ENCODE data around the gene DHRSX.
"Not testable (repeated sequence)": the region's sequence is repeated elsewhere in the genome, so short reads cannot be mapped to it uniquely, and the experiment has no call there.

The DHRSX gene

DNA sequence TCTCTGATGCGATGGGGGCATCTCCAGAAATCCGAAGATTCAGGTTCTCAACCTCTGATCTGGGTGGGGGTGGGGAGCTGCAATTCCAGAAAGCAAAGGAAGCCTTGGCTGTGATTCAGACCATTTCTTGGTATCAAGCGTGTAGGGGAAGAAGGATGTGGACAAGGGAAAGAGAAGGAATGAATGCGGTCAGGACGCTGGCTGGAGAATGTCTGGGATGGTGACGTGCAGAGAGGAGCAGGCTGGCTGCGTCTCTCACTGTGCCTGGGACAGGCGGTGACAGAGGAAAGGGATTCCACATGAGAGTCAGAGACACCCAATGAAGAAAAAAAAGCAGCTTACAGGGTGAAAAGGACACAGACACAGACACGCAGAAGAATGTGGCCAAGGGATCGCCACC lies 37.3 kb downstream of the DHRSX start:
- H3K4me3 Mint-ChIP-seq; H3K27ac Mint-ChIP-seq; H3K27me3 Mint-ChIP-seq; H3K9me3 Mint-ChIP-seq (ENCODE audit: low read depth); H3K36me3 Mint-ChIP-seq; H3K4me1 Mint-ChIP-seq (ENCODE audit: low read depth): not testable (repeated sequence)

GRCh38 chrX:2462780-2463179 lies 38.0 kb downstream of the DHRSX start:
- H3K4me3 Mint-ChIP-seq, result no peak overlapping the region
- H3K36me3 Mint-ChIP-seq, result peaks cover 8% of the 10 kb centered on the region
- no peaks in the 10 kb centered on the region for H3K9me3 Mint-ChIP-seq (ENCODE audit: low read depth)
- no peaks in the 10 kb centered on the region for H3K27me3 Mint-ChIP-seq
- H3K27ac Mint-ChIP-seq, result no peak overlapping the region
- peaks cover 1% of the 10 kb centered on the region for H3K4me1 Mint-ChIP-seq (ENCODE audit: low read depth)

GRCh38 chrX:2462074-2462473 lies 38.7 kb downstream of the DHRSX start:
- Mint-ChIP-seq H3K27ac (no peak overlapping the region), H3K4me3 (no peak overlapping the region), H3K4me1 (ENCODE audit: low read depth) (peaks cover 1% of the 10 kb centered on the region), H3K36me3 (peaks cover 7% of the 10 kb centered on the region), H3K9me3 (ENCODE audit: low read depth) (no peaks in the 10 kb centered on the region), H3K27me3 (no peaks in the 10 kb centered on the region)

GRCh38 chrX:2461711-2462016 lies 39.1 kb downstream of the DHRSX start:
- H3K27ac Mint-ChIP-seq, result no peak overlapping the region

GRCh38 chrX:2460821-2461710 lies 39.7 kb downstream of the DHRSX start:
- not testable (repeated sequence) for H3K4me3 Mint-ChIP-seq; H3K36me3 Mint-ChIP-seq; H3K9me3 Mint-ChIP-seq (ENCODE audit: low read depth); H3K27me3 Mint-ChIP-seq; H3K27ac Mint-ChIP-seq; H3K4me1 Mint-ChIP-seq (ENCODE audit: low read depth)

More at GRCh38 chrX:2461711-2462016, 39.1 kb downstream of the DHRSX start:
- Mint-ChIP-seq H3K27me3 (no peaks in the 10 kb centered on the region), H3K4me3 (no peak overlapping the region), H3K4me1 (ENCODE audit: low read depth) (peaks cover 3% of the 10 kb centered on the region), H3K9me3 (ENCODE audit: low read depth) (no peaks in the 10 kb centered on the region), H3K36me3 (peaks cover 7% of the 10 kb centered on the region)

DNA sequence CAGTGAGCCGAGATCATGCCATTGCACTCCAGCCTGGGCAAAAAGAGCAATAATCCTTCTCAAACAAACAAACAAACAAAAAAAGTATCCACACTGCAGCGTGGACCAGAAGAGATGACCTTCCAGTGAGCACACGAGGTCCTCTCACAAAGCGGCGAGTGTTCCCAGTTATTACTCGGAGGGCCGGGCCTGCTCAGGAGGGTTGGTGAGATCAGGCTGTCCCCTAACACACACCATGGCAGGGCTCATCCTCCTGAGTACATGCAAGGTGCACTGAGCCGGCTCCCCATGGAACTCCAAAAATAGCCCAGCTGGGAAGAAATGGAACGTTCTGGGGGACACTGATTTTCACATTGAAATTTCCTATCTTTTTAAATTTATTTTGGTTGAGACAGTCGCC lies 40.7 kb downstream of the DHRSX start:
- H3K4me1 Mint-ChIP-seq (ENCODE audit: low read depth); H3K9me3 Mint-ChIP-seq (ENCODE audit: low read depth); H3K4me3 Mint-ChIP-seq; H3K27me3 Mint-ChIP-seq; H3K36me3 Mint-ChIP-seq; H3K27ac Mint-ChIP-seq: not testable (repeated sequence)

- Mint-ChIP-seq H3K36me3 (peaks cover 5% of the 10 kb centered on the region), H3K4me1 (ENCODE audit: low read depth) (peaks cover 3% of the 10 kb centered on the region), H3K9me3 (ENCODE audit: low read depth) (no peaks in the 10 kb centered on the region), H3K27ac (no peak overlapping the region), H3K27me3 (no peaks in the 10 kb centered on the region), H3K4me3 (no peak overlapping the region)
These were observed 42.5 kb downstream of the DHRSX start for GRCh38 chrX:2458309-2458708.

GRCh38 chrX:2457289-2458133 lies 43.3 kb downstream of the DHRSX start:
- no peak overlapping the region for H3K4me3 Mint-ChIP-seq
- no peaks in the 10 kb centered on the region for H3K9me3 Mint-ChIP-seq (ENCODE audit: low read depth)
- H3K4me1 Mint-ChIP-seq (ENCODE audit: low read depth), result peaks cover 3% of the 10 kb centered on the region
- H3K27ac Mint-ChIP-seq, result no peak overlapping the region
- H3K27me3 Mint-ChIP-seq, result no peaks in the 10 kb centered on the region
- peaks cover 11% of the 10 kb centered on the region for H3K36me3 Mint-ChIP-seq

GRCh38 chrX:2456091-2456490 lies 44.7 kb downstream of the DHRSX start:
- H3K4me3 Mint-ChIP-seq; H3K9me3 Mint-ChIP-seq (ENCODE audit: low read depth); H3K27me3 Mint-ChIP-seq; H3K27ac Mint-ChIP-seq: not testable (repeated sequence)
- Mint-ChIP-seq H3K4me1 (ENCODE audit: low read depth) (peaks cover 10% of the 10 kb centered on the region), H3K36me3 (peaks cover 12% of the 10 kb centered on the region)

DNA sequence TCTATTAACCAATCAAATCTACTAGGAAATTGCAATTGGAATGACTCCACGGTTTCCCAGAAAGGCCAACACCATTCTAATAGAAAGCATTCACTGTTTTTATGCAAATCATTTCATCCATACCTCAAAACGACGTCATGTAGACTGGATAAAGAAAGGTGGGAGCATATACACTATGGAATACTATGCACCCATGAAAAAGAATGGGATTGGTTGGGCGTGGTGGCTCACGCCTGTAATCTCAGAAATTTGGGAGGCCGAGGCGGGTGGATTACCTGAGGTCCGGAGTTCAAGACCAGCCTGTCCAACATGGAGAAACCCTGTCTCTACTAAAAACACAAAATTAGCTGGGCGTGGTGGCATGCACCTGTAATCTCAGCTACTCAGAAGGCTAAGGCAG lies 46.2 kb downstream of the DHRSX start:
- peaks cover 12% of the 10 kb centered on the region for H3K36me3 Mint-ChIP-seq

GRCh38 chrX:2452799-2453198 lies 48.0 kb downstream of the DHRSX start:
- peaks cover 10% of the 10 kb centered on the region for H3K36me3 Mint-ChIP-seq
- no peak overlapping the region for H3K4me3 Mint-ChIP-seq
- H3K27me3 Mint-ChIP-seq, result no peaks in the 10 kb centered on the region
- H3K9me3 Mint-ChIP-seq (ENCODE audit: low read depth), result no peaks in the 10 kb centered on the region
- peaks cover 15% of the 10 kb centered on the region for H3K4me1 Mint-ChIP-seq (ENCODE audit: low read depth)
- H3K27ac Mint-ChIP-seq, result no peak overlapping the region

More for the DNA sequence above, 46.2 kb downstream of the DHRSX start:
- H3K9me3 Mint-ChIP-seq (ENCODE audit: low read depth); H3K27me3 Mint-ChIP-seq; H3K27ac Mint-ChIP-seq; H3K4me3 Mint-ChIP-seq: not testable (repeated sequence)
- H3K4me1 Mint-ChIP-seq (ENCODE audit: low read depth), result peaks cover 15% of the 10 kb centered on the region

GRCh38 chrX:2452317-2452784 lies 48.4 kb downstream of the DHRSX start:
- Mint-ChIP-seq H3K27ac (no peak overlapping the region), H3K27me3 (no peaks in the 10 kb centered on the region), H3K9me3 (ENCODE audit: low read depth) (no peaks in the 10 kb centered on the region), H3K36me3 (peaks cover 9% of the 10 kb centered on the region), H3K4me3 (no peak overlapping the region), H3K4me1 (ENCODE audit: low read depth) (peaks cover 15% of the 10 kb centered on the region)

- H3K4me1 Mint-ChIP-seq (ENCODE audit: low read depth), result peaks cover 13% of the 10 kb centered on the region
- H3K4me3 Mint-ChIP-seq, result no peak overlapping the region
- peaks cover 7% of the 10 kb centered on the region for H3K36me3 Mint-ChIP-seq
- H3K9me3 Mint-ChIP-seq (ENCODE audit: low read depth), result no peaks in the 10 kb centered on the region
- H3K27ac Mint-ChIP-seq, result no peak overlapping the region
- H3K27me3 Mint-ChIP-seq, result no peaks in the 10 kb centered on the region
These were observed 49.1 kb downstream of the DHRSX start for GRCh38 chrX:2451501-2452316.

DNA sequence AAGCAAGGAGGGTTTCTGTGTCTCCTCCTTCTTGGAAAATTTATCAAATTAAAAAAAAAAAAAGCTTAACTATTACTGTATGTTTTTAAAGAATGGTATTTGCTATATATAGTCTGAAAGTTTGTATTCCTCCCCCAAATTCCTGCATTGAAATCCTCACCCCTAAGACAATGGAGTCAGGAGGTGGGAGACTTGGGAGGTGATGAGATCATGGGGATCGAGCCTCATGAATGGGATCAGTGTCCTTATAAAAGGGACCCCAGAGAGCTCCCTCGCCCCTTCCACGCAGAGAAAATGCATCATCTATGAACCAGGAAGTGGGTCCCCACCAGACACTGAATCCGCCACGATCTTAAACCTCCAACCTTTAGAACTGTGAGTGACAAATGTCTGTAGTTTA lies 50.1 kb downstream of the DHRSX start:
- Mint-ChIP-seq H3K27me3 (no peaks in the 10 kb centered on the region), H3K4me1 (ENCODE audit: low read depth) (peaks cover 12% of the 10 kb centered on the region), H3K36me3 (peaks cover 7% of the 10 kb centered on the region), H3K27ac (no peak overlapping the region), H3K4me3 (no peak overlapping the region), H3K9me3 (ENCODE audit: low read depth) (no peaks in the 10 kb centered on the region)
